Tongue (tissue), 2 donors: Measurements from ENCODE around the gene GTPBP6. TPM values are rescaled to one million over a fixed set of nuclear protein-coding genes. Genes with fewer than 3 reads are reported as not detected.
"Not testable (repeated sequence)": the region's sequence is repeated elsewhere in the genome, so short reads cannot be mapped to it uniquely, and the experiment has no call there.

ENCODE experiments used
- DNase-seq: peaks from one replicate; pipeline ENCODE4 v3.0.0-alpha.2; 2015
- total RNA-seq: library from RNA; depleted of rRNA; stranded (reverse); fragments of >200 nt; gene quantifications from one replicate; pipeline ENCODE4 v1.2.3, GENCODE V29; 2014

GTPBP6 gene
- total RNA-seq, 1 donor from 2014 or later: 30.3 TPM

GRCh38 chrX:290476-291166, 28.0 kb downstream of the GTPBP6 start:
- DNase-seq: no peak

GRCh38 chrX:288561-288991, 30.0 kb downstream of the GTPBP6 start:
- no peak for DNase-seq

- DNase-seq: no peak
Observed at GRCh38 chrX:287670-288069, 30.9 kb downstream of the GTPBP6 start.

GRCh38 chrX:285076-285677, 33.4 kb downstream of the GTPBP6 start:
- DNase-seq: no peak

- peak; percentile 96 for DNase-seq
Observed at GRCh38 chrX:283115-283845, 35.3 kb downstream of the GTPBP6 start.

- DNase-seq: not testable (repeated sequence)
Observed at GRCh38 chrX:282000-282681, 36.5 kb downstream of the GTPBP6 start.

GRCh38 chrX:281166-281999, 37.2 kb downstream of the GTPBP6 start, which contains the start of gene PLCXD1:
Gene PLCXD1, plus strand, starts transcription at chrX:281381. Its CDS starts 2,807 bp downstream, at chrX:284188.
- peak; percentile 80 for DNase-seq

GRCh38 chrX:280722-281121, 37.9 kb downstream of the GTPBP6 start:
- not testable (repeated sequence) for DNase-seq

- DNase-seq: not testable (repeated sequence)
Observed at GRCh38 chrX:279757-280604, 38.6 kb downstream of the GTPBP6 start.

GRCh38 chrX:276581-277201, 41.9 kb downstream of the GTPBP6 start:
- DNase-seq: peak; percentile 16

- peak; percentile 69 for DNase-seq
Observed at GRCh38 chrX:275967-276580, 42.5 kb downstream of the GTPBP6 start.

- no peak for DNase-seq
Observed at GRCh38 chrX:275476-275966, 43.1 kb downstream of the GTPBP6 start.

GRCh38 chrX:274904-275475, 43.6 kb downstream of the GTPBP6 start:
- DNase-seq: peak; percentile 38

- DNase-seq: no peak
Observed at GRCh38 chrX:270848-271367, 47.7 kb downstream of the GTPBP6 start.

- no peak for DNase-seq
Observed at GRCh38 chrX:267771-268261, 50.8 kb downstream of the GTPBP6 start.

- DNase-seq: no peak
Observed at GRCh38 chrX:265502-265901, 53.1 kb downstream of the GTPBP6 start.

- no peak for DNase-seq
Observed at GRCh38 chrX:264634-265455, 53.8 kb downstream of the GTPBP6 start.

- not testable (repeated sequence) for DNase-seq
Observed at GRCh38 chrX:264006-264405, 54.6 kb downstream of the GTPBP6 start.
